ENCODE results near the gene ETHE1. TPM values are rescaled to one million over a fixed set of nuclear protein-coding genes. Genes with fewer than 3 reads are reported as not detected.

ETHE1 gene
- total and polyA plus RNA-seq, 2 of the 8 experiments (the other 6 are each of a cell fraction or from before 2014, with no cell fraction given), result 19.9 to 96.0 TPM

DNA sequence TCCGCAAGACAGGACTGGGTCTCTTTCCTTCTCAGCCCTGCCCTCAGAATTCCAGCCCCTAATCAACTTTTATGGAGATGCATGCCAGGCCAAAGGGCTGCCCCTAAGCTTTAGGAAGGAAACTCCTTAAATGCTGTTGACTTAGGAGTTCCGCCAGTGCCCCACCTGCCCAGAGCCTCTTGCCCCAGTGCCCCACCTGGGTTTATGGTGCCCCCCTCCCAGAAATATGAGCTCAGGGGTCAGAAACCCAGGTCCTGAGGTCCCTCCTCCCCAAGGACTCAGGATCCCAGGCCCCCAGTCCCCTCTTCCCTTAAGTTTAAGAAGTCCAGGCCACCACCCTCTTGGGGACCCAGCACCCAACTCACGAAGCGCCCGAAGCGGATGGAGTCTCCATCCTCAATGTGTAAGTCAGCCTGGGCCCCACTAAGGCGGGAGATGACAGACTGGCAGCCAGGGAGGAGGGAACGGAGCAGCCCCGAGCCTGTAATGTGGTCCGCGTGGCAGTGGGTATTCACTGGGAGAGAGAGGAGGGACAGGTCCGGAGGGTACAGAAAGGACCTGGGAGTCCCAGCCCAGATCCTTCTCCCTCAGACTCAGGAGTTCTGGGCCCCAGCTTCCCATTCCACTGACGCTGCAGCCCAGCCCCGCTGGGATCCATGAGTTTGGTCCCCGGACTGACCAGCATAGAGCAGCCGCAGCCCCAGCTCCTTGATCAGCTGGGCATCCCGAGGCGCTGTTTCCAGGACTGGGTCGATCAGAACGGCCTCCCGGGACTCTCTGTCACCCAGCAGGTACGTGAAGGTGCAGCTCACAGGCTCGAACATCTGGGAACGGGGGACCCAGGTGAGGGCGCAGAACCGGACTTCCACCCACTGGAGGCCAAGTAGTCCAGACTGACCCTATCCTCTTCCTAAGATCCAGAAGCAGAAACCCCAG, 897 bp downstream of the ETHE1 start:
- Histone ChIP-seq H3K14ac (ENCODE audit: insufficient read length) (no peak overlapping the region), H3K27ac (ENCODE audit: low read depth, low read length) (no peak overlapping the region), H4K8ac (ENCODE audit: extremely low read depth, insufficient read depth, low read length) (no peak overlapping the region), H3K27me3 (replicated peaks in 1 of 4; ENCODE audit: control insufficient read depth in 3 of 4, extremely low read depth in 1 of 4, insufficient read depth in 3 of 4, low read length in 3 of 4) (peaks cover 2 to 14% (median 10%) of the 10 kb centered on the region in 4 experiments), H3K4me3 (ENCODE audit: extremely low read depth in 1 of 4, insufficient read depth in 2 of 4, low read depth in 3 of 4, low read length in 4 of 4) (peak overlapping the region; percentile 64 to 92 (median 74)), H4K91ac (replicated peaks; ENCODE audit: insufficient read length, low read length) (no peak overlapping the region), H3K18ac (ENCODE audit: extremely low read depth, low read length) (peak overlapping the region; percentile 48), H3K9me3 (ENCODE audit: insufficient read depth in 2 of 2, low read depth in 1 of 2, low read length in 1 of 2) (no peaks in the 10 kb centered on the region; a peak in 1 of 4 replicates), H2AFZ (ENCODE audit: low read length) (no peak overlapping the region), H3K9ac (replicated peaks in 1 of 4; ENCODE audit: extremely low read depth in 1 of 4, low read depth in 3 of 4, low read length in 3 of 4) (peak overlapping the region in 3 of 4 experiments; percentile 10 to 29 (median 28); a peak in 3 of 7 replicates), H2BK15ac (ENCODE audit: low read length) (no peak overlapping the region; the same call in 1 of the 2 replicates), H3K79me2 (ENCODE audit: control insufficient read depth in 1 of 2, insufficient read depth in 2 of 2, low read length in 2 of 2) (no peaks in the 10 kb centered on the region), H2BK120ac (replicated peaks; ENCODE audit: low read depth, low read length) (no peak overlapping the region), H2AK5ac (ENCODE audit: low read depth, low read length) (no peak overlapping the region), H3K4ac (replicated peaks; ENCODE audit: insufficient read length, low read depth, low read length) (no peak overlapping the region), H3K56ac (replicated peaks; ENCODE audit: insufficient read length, low read depth, low read length) (no peak overlapping the region), H3K79me1 (ENCODE audit: low read depth, low read length) (no peaks in the 10 kb centered on the region), H4K20me1 (replicated peaks in 1 of 2; ENCODE audit: control insufficient read depth in 1 of 2, insufficient read depth in 2 of 2, low read length in 2 of 2) (peaks cover 0 to 1% of the 10 kb centered on the region in 2 experiments), H3K23me2 (ENCODE audit: low read depth, low read length) (peaks cover 15% of the 10 kb centered on the region), H3K4me1 (replicated peaks in 1 of 4; ENCODE audit: control insufficient read depth in 3 of 4, insufficient read depth in 4 of 4, low read length in 3 of 4) (peaks cover 0 to 11% (median 5%) of the 10 kb centered on the region in 4 experiments; a peak in 6 of 7 replicates), H3K23ac (ENCODE audit: insufficient read length) (no peak overlapping the region), H2BK12ac (ENCODE audit: low read depth, low read length) (peak overlapping the region; percentile 39; the same call in 1 of the 2 replicates), H2BK20ac (ENCODE audit: low read length) (no peak overlapping the region), H4K5ac (ENCODE audit: insufficient read length, low read depth, low read length) (no peak overlapping the region), H2BK5ac (ENCODE audit: low read depth, low read length) (no peak overlapping the region), H3K36me3 (ENCODE audit: control insufficient read depth in 2 of 4, insufficient read depth in 4 of 4, low read length in 3 of 4) (no peaks in the 10 kb centered on the region), H3K4me2 (ENCODE audit: insufficient read depth in 1 of 2, low read depth in 2 of 2, low read length in 2 of 2) (peak overlapping the region; percentile 80 to 82)
- DNase-seq (ENCODE audit: low read depth in 1 of 2, low spot score in 2 of 2) (peak in 1 of 2 experiments; percentile 55), FAIRE-seq (no peak)
- ChIA-PET POLR2A (ENCODE audit: partially characterized antibody) (interaction anchor here (0.5 to 1.3 kb wide), 5 partner anchors 46 to 1663 kb away, joined by 3 to 4 read pairs (median 3); no protein-coding TSS in a partner anchor), CTCF (ENCODE audit: partially characterized antibody) (interaction anchor here (0.5 to 10.0 kb wide), 6 partner anchors 21 to 296 kb away, joined by 3 to 192 read pairs (median 3); partner anchors contain the start of genes LYPD3 and PHLDB3)
- 8% methylated on average over 23 of the region's 26 CpGs; no CpG with 5 or more reads in 1 of the 2 experiments for WGBS, 2 experiments (ENCODE audit: extremely low coverage in 1 of 2, insufficient coverage in 1 of 2, insufficient read length in 1 of 2, insufficient replicate concordance in 2 of 2, low coverage in 1 of 2, low lambda C conversion rate in 2 of 2, missing lambda C conversion rate in 1 of 2)
- TF ChIP-seq CHD1 (IDR thresholded peaks at IDR 0.05; ENCODE audit: low read depth, low read length) (no peak), RFX5 (IDR thresholded peaks at IDR 0.05; ENCODE audit: borderline replicate concordance, low read depth, low read length) (no peak), ASH2L (IDR thresholded peaks at IDR 0.05; ENCODE audit: low read length) (no peak), CEBPB (IDR thresholded peaks at IDR 0.05; ENCODE audit: low read depth, low read length) (no peak), TAF1 (IDR thresholded peaks at IDR 0.05; ENCODE audit: low read depth, low read length) (no peak), BRCA1 (IDR thresholded peaks at IDR 0.05; ENCODE audit: low read depth, low read length) (no peak), SP2 (IDR thresholded peaks at IDR 0.05; ENCODE audit: low read length) (no peak), POLR2A (IDR thresholded peaks at IDR 0.05; ENCODE audit: control extremely low read depth in 1 of 2, low read depth in 2 of 2, low read length in 2 of 2) (no peak), CHD2 (IDR thresholded peaks at IDR 0.05; ENCODE audit: low read length) (no peak)
- TF ChIP-seq, protein P1, sequence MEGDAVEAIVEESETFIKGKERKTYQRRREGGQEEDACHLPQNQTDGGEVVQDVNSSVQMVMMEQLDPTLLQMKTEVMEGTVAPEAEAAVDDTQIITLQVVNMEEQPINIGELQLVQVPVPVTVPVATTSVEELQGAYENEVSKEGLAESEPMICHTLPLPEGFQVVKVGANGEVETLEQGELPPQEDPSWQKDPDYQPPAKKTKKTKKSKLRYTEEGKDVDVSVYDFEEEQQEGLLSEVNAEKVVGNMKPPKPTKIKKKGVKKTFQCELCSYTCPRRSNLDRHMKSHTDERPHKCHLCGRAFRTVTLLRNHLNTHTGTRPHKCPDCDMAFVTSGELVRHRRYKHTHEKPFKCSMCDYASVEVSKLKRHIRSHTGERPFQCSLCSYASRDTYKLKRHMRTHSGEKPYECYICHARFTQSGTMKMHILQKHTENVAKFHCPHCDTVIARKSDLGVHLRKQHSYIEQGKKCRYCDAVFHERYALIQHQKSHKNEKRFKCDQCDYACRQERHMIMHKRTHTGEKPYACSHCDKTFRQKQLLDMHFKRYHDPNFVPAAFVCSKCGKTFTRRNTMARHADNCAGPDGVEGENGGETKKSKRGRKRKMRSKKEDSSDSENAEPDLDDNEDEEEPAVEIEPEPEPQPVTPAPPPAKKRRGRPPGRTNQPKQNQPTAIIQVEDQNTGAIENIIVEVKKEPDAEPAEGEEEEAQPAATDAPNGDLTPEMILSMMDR (IDR thresholded peaks at IDR 0.05; ENCODE audit: control extremely low read depth in 1 of 3, insufficient read depth in 1 of 3, low read depth in 1 of 3, low read length in 3 of 3), result no peak

Data from H1 (cell line).